ENCODE measurements around the gene LHPP. TPM values are rescaled to one million over a fixed set of nuclear protein-coding genes. Genes with fewer than 3 reads are reported as not detected.

The LHPP gene
- total and polyA plus RNA-seq, 2 experiments from 2014 or later: 27.4 to 40.2 TPM

DNA sequence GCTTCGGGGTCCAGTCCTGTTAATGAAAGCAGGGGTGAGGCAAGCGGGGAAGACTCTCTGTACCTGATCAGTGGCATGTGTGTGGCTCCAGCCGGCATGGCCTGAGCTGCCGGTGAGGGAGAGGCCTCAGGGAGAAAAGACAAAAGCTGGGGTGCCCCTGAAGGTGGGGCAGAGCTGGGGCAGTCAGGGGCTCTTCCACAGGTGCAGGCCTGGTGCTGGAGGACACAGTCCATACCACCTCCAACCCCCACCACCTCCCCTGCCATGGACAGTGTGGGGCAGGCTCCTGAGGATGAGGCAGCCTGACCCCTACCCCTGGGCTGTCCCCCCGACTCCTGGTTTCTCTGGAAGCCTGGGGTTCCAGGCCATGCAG is 129.5 kb downstream of the LHPP start:
- H3K27ac ChIP-seq (ENCODE audit: low read depth): no peak overlapping the region
- no peak for ATAC-seq
- no peaks in the 10 kb centered on the region; the same call in 2 of the 3 replicates for H3K4me1 Mint-ChIP-seq

More for the DNA sequence above, 129.5 kb downstream of the LHPP start:
- Mint-ChIP-seq H3K4me3 (no peak overlapping the region), H3K36me3 (ENCODE audit: low read depth) (no peaks in the 10 kb centered on the region; the same call in 2 of the 3 replicates), H3K9me3 (no peaks in the 10 kb centered on the region; the same call in 2 of the 3 replicates), H3K27me3 (ENCODE audit: insufficient read depth, low read depth, poor library complexity) (peaks cover 8% of the 10 kb centered on the region), H3K27ac (no peak overlapping the region)
- no peak overlapping the region for H3K4me3 ChIP-seq
- no peak for TF ChIP-seq POLR2AphosphoS5 (IDR thresholded peaks at IDR 0.05; ENCODE audit: low read depth)
- TF ChIP-seq ZNF114 (CRISPR knock-in tag; IDR thresholded peaks at IDR 0.05): no peak
- no peak for TF ChIP-seq JUNB (IDR thresholded peaks at IDR 0.05; ENCODE audit: unreplicated experiment)
- TF ChIP-seq ZNF331 (CRISPR knock-in tag; IDR thresholded peaks at IDR 0.05; ENCODE audit: low read depth): no peak
- no peak for TF ChIP-seq NANOG (IDR thresholded peaks at IDR 0.05; ENCODE audit: borderline replicate concordance)
- TF ChIP-seq, protein P1, sequence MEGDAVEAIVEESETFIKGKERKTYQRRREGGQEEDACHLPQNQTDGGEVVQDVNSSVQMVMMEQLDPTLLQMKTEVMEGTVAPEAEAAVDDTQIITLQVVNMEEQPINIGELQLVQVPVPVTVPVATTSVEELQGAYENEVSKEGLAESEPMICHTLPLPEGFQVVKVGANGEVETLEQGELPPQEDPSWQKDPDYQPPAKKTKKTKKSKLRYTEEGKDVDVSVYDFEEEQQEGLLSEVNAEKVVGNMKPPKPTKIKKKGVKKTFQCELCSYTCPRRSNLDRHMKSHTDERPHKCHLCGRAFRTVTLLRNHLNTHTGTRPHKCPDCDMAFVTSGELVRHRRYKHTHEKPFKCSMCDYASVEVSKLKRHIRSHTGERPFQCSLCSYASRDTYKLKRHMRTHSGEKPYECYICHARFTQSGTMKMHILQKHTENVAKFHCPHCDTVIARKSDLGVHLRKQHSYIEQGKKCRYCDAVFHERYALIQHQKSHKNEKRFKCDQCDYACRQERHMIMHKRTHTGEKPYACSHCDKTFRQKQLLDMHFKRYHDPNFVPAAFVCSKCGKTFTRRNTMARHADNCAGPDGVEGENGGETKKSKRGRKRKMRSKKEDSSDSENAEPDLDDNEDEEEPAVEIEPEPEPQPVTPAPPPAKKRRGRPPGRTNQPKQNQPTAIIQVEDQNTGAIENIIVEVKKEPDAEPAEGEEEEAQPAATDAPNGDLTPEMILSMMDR (conservative IDR thresholded peaks at IDR 0.05; ENCODE audit: low read depth in 2 of 2): no peak
- no peak for TF ChIP-seq STAT1 (IDR thresholded peaks at IDR 0.05; ENCODE audit: unreplicated experiment)
- no peak for TF ChIP-seq EZH2phosphoT487 (IDR thresholded peaks at IDR 0.05; ENCODE audit: unreplicated experiment)
- TF ChIP-seq, protein P2, sequence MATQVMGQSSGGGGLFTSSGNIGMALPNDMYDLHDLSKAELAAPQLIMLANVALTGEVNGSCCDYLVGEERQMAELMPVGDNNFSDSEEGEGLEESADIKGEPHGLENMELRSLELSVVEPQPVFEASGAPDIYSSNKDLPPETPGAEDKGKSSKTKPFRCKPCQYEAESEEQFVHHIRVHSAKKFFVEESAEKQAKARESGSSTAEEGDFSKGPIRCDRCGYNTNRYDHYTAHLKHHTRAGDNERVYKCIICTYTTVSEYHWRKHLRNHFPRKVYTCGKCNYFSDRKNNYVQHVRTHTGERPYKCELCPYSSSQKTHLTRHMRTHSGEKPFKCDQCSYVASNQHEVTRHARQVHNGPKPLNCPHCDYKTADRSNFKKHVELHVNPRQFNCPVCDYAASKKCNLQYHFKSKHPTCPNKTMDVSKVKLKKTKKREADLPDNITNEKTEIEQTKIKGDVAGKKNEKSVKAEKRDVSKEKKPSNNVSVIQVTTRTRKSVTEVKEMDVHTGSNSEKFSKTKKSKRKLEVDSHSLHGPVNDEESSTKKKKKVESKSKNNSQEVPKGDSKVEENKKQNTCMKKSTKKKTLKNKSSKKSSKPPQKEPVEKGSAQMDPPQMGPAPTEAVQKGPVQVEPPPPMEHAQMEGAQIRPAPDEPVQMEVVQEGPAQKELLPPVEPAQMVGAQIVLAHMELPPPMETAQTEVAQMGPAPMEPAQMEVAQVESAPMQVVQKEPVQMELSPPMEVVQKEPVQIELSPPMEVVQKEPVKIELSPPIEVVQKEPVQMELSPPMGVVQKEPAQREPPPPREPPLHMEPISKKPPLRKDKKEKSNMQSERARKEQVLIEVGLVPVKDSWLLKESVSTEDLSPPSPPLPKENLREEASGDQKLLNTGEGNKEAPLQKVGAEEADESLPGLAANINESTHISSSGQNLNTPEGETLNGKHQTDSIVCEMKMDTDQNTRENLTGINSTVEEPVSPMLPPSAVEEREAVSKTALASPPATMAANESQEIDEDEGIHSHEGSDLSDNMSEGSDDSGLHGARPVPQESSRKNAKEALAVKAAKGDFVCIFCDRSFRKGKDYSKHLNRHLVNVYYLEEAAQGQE (IDR thresholded peaks at IDR 0.05; ENCODE audit: unreplicated experiment): no peak
- no peak for TF ChIP-seq CREB1 (CRISPR knock-in tag; IDR thresholded peaks at IDR 0.05; ENCODE audit: low read depth)
- TF ChIP-seq, protein P3, sequence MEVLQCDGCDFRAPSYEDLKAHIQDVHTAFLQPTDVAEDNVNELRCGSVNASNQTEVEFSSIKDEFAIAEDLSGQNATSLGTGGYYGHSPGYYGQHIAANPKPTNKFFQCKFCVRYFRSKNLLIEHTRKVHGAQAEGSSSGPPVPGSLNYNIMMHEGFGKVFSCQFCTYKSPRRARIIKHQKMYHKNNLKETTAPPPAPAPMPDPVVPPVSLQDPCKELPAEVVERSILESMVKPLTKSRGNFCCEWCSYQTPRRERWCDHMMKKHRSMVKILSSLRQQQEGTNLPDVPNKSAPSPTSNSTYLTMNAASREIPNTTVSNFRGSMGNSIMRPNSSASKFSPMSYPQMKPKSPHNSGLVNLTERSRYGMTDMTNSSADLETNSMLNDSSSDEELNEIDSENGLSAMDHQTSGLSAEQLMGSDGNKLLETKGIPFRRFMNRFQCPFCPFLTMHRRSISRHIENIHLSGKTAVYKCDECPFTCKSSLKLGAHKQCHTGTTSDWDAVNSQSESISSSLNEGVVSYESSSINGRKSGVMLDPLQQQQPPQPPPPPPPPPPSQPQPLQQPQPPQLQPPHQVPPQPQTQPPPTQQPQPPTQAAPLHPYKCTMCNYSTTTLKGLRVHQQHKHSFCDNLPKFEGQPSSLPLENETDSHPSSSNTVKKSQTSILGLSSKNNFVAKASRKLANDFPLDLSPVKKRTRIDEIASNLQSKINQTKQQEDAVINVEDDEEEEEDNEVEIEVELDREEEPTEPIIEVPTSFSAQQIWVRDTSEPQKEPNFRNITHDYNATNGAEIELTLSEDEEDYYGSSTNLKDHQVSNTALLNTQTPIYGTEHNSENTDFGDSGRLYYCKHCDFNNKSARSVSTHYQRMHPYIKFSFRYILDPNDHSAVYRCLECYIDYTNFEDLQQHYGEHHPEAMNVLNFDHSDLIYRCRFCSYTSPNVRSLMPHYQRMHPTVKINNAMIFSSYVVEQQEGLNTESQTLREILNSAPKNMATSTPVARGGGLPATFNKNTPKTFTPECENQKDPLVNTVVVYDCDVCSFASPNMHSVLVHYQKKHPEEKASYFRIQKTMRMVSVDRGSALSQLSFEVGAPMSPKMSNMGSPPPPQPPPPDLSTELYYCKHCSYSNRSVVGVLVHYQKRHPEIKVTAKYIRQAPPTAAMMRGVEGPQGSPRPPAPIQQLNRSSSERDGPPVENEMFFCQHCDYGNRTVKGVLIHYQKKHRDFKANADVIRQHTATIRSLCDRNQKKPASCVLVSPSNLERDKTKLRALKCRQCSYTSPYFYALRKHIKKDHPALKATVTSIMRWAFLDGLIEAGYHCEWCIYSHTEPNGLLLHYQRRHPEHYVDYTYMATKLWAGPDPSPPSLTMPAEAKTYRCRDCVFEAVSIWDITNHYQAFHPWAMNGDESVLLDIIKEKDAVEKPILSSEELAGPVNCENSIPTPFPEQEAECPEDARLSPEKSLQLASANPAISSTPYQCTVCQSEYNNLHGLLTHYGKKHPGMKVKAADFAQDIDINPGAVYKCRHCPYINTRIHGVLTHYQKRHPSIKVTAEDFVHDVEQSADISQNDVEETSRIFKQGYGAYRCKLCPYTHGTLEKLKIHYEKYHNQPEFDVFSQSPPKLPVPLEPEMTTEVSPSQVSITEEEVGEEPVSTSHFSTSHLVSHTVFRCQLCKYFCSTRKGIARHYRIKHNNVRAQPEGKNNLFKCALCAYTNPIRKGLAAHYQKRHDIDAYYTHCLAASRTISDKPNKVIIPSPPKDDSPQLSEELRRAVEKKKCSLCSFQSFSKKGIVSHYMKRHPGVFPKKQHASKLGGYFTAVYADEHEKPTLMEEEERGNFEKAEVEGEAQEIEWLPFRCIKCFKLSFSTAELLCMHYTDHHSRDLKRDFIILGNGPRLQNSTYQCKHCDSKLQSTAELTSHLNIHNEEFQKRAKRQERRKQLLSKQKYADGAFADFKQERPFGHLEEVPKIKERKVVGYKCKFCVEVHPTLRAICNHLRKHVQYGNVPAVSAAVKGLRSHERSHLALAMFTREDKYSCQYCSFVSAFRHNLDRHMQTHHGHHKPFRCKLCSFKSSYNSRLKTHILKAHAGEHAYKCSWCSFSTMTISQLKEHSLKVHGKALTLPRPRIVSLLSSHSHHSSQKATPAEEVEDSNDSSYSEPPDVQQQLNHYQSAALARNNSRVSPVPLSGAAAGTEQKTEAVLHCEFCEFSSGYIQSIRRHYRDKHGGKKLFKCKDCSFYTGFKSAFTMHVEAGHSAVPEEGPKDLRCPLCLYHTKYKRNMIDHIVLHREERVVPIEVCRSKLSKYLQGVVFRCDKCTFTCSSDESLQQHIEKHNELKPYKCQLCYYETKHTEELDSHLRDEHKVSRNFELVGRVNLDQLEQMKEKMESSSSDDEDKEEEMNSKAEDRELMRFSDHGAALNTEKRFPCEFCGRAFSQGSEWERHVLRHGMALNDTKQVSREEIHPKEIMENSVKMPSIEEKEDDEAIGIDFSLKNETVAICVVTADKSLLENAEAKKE (CRISPR knock-in tag; IDR thresholded peaks at IDR 0.05): no peak
- TF ChIP-seq EZH2 (IDR thresholded peaks at IDR 0.05; ENCODE audit: low read depth, unreplicated experiment): no peak
- TF ChIP-seq, protein P4, sequence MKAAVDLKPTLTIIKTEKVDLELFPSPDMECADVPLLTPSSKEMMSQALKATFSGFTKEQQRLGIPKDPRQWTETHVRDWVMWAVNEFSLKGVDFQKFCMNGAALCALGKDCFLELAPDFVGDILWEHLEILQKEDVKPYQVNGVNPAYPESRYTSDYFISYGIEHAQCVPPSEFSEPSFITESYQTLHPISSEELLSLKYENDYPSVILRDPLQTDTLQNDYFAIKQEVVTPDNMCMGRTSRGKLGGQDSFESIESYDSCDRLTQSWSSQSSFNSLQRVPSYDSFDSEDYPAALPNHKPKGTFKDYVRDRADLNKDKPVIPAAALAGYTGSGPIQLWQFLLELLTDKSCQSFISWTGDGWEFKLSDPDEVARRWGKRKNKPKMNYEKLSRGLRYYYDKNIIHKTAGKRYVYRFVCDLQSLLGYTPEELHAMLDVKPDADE (IDR thresholded peaks at IDR 0.05): no peak
- H3K36me3 ChIP-seq (ENCODE audit: insufficient read depth): no peaks in the 10 kb centered on the region
- no peaks in the 10 kb centered on the region for H3K4me1 ChIP-seq (ENCODE audit: insufficient read depth)
- H3F3A ChIP-seq (replicated peaks; ENCODE audit: low read depth): no peaks in the 10 kb centered on the region
- no peak for DNase-seq (ENCODE audit: low spot score)
- H3K9me2 ChIP-seq (ENCODE audit: insufficient read depth): no peaks in the 10 kb centered on the region
- H3K27me3 ChIP-seq (ENCODE audit: insufficient read depth): no peaks in the 10 kb centered on the region
- no peak overlapping the region for H2AFZ ChIP-seq
- H3K79me2 ChIP-seq (replicated peaks; ENCODE audit: insufficient read depth): no peaks in the 10 kb centered on the region
- H3K4me2 ChIP-seq: no peak overlapping the region
- no peaks in the 10 kb centered on the region for H4K20me1 ChIP-seq (replicated peaks; ENCODE audit: insufficient read depth)

Data from GM23338 (cell line).